ENCODE results near the gene DNAH7. TPM values are rescaled to one million over a fixed set of nuclear protein-coding genes. Genes with fewer than 3 reads are reported as not detected.

DNAH7 gene
- total RNA-seq, 6 experiments from 2014 or later = 0.12 to 0.35 (median 0.26) TPM

DNA sequence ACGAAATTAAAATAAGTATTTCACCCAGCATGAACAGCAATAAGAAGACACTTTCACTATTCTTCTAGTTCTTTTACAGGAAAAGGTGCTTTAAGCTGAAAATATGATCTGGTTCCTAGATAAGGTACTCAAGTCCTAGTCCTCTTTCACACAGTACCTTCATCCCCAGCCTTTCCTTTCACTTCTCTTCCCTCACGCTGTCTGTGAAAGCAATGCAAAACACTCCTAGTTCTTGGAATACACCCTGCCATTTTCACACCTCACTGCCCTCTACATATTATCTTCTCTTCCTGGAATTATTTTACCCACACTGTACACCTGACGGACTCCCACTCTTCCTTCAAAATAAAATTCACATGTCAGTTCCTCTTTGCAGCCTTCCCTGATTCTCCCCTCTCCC is 82.9 kb downstream of the DNAH7 start:
- H3K36me3 ChIP-seq = no peaks in the 10 kb centered on the region
- 19% methylated on average over 3 of the region's 3 CpGs for WGBS (ENCODE audit: insufficient coverage, low coverage, low lambda C conversion rate, missing lambda C conversion rate)
- H3K27ac ChIP-seq = no peak overlapping the region
- no peaks in the 10 kb centered on the region for H3K9me3 ChIP-seq
- DNase-seq = no peak
- ATAC-seq = no peak
- no peak overlapping the region for H3K4me3 ChIP-seq
- intact Hi-C loops (cut with DNase I) = no loop called here
- H3K27me3 ChIP-seq = no peaks in the 10 kb centered on the region
- H3K4me1 ChIP-seq = no peaks in the 10 kb centered on the region
- TF ChIP-seq, protein P1, sequence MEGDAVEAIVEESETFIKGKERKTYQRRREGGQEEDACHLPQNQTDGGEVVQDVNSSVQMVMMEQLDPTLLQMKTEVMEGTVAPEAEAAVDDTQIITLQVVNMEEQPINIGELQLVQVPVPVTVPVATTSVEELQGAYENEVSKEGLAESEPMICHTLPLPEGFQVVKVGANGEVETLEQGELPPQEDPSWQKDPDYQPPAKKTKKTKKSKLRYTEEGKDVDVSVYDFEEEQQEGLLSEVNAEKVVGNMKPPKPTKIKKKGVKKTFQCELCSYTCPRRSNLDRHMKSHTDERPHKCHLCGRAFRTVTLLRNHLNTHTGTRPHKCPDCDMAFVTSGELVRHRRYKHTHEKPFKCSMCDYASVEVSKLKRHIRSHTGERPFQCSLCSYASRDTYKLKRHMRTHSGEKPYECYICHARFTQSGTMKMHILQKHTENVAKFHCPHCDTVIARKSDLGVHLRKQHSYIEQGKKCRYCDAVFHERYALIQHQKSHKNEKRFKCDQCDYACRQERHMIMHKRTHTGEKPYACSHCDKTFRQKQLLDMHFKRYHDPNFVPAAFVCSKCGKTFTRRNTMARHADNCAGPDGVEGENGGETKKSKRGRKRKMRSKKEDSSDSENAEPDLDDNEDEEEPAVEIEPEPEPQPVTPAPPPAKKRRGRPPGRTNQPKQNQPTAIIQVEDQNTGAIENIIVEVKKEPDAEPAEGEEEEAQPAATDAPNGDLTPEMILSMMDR (IDR thresholded peaks at IDR 0.05) = no peak
- TF ChIP-seq POLR2A (IDR thresholded peaks at IDR 0.05) = no peak

DNA sequence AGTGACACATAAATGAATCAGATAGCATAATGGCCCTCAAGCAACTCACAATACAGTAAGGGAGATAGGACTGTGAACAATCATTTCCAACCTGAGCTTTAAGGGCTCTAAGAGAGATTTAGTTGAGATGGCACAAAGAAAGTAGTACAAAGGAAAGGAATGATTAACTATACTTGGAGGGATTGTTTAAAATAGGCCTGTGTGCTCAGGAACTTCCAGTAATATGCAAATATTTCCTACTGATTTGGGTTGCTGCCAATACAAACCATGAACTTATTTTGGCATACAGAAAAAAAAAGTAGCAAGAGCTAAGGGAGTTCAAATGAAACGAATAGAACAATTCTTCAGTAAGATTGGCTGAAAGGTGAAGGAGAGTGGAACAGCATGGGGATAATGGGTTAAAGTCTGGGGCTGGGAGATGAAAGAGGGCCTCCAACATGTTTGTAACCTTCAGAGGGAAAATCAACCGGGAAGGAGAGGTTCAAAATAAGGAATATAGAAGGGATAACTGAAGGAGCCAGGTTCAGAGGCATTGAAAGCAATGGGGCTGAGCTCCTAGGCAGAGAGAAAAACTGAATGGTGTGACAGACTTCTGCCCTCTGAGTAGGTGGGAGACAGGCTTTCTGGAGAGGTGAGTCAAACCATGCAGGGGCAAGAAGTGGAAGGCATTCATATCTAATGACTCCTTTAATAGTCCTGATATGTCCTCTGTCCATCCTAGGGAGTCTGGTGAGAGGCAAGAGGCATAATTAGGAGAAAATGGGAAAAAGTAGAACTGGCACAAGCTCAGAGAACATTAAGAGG is 83.5 kb downstream of the DNAH7 start:
- ATAC-seq (no peak), DNase-seq (no peak)
- 20% methylated on average over 2 of the region's 2 CpGs for WGBS (ENCODE audit: insufficient coverage, low coverage, low lambda C conversion rate, missing lambda C conversion rate)
- H3K4me3 ChIP-seq = no peak overlapping the region
- no peaks in the 10 kb centered on the region for H3K36me3 ChIP-seq
- H3K9me3 ChIP-seq = no peaks in the 10 kb centered on the region
- no peaks in the 10 kb centered on the region for H3K27me3 ChIP-seq
- H3K27ac ChIP-seq = no peak overlapping the region
- intact Hi-C loops (cut with DNase I) = no loop called here
- no peak for TF ChIP-seq POLR2A (IDR thresholded peaks at IDR 0.05)
- TF ChIP-seq, protein P1 (IDR thresholded peaks at IDR 0.05) = no peak
- no peaks in the 10 kb centered on the region for H3K4me1 ChIP-seq

DNA sequence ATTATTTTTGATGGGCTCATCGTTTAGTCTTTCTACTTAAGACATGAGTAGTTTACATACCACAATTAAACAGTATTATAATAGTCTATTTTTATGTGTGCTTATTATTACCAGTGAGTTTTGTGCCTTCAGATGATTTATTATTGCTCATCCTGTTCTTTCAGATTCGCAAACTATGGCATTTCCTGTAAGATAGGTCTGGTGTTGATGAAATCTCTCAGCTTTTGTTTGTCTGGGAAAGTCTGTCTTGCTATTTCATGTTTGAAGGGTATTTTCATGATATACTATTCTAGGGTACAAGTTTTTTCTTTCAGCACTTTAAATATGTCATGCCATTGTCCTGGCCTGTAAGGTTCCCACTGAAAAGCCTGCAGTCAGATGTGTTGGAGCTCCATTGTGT is 101.3 kb downstream of the DNAH7 start:
- no peaks in the 10 kb centered on the region for H3K27me3 ChIP-seq
- no peak overlapping the region for H3K4me3 ChIP-seq
- no peaks in the 10 kb centered on the region for H3K36me3 ChIP-seq
- ATAC-seq (no peak), DNase-seq (no peak)
- TF ChIP-seq, protein P1 (IDR thresholded peaks at IDR 0.05) = no peak
- no peak for TF ChIP-seq POLR2A (IDR thresholded peaks at IDR 0.05)
- no peaks in the 10 kb centered on the region for H3K9me3 ChIP-seq
- no peak overlapping the region for H3K27ac ChIP-seq
- intact Hi-C loops (cut with DNase I) = no loop called here
- no peaks in the 10 kb centered on the region for H3K4me1 ChIP-seq
- 41% methylated on average over 2 of the region's 2 CpGs for WGBS (ENCODE audit: insufficient coverage, low coverage, low lambda C conversion rate, missing lambda C conversion rate)

DNA sequence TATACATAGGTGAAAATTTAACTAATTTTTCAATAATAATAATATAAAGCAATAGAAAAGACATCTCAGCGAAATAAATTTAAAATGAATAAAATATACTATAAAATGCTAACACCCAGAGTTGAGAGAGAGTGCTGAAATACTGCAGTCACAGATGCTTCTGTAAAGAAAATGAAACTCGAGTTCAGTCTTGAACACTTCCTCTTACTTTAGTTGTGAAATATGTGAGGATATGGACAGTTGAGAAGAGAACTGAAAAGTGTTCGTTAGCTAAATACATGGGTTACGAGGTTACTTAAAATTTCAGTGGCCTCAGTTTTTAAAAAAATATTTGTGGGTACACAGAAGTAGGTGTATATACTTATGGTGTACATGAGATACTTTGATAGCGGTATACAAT is 106.8 kb downstream of the DNAH7 start:
- intact Hi-C loops (cut with DNase I) = no loop called here
- peak in 2 of 4 donors; percentile 22 to 52 for ATAC-seq
- no peak for DNase-seq
- Histone ChIP-seq H3K4me1 (no peaks in the 10 kb centered on the region), H3K27ac (no peak overlapping the region), H3K27me3 (no peaks in the 10 kb centered on the region), H3K4me3 (no peak overlapping the region), H3K9me3 (no peaks in the 10 kb centered on the region), H3K36me3 (no peaks in the 10 kb centered on the region)
- TF ChIP-seq, protein P1 (IDR thresholded peaks at IDR 0.05) = no peak
- no peak for TF ChIP-seq POLR2A (IDR thresholded peaks at IDR 0.05)
- 36% methylated on average over 5 of the region's 5 CpGs for WGBS (ENCODE audit: insufficient coverage, low coverage, low lambda C conversion rate, missing lambda C conversion rate)
